Spleen (tissue), 11 donors: ENCODE data around the gene ROCK1. TPM values are rescaled to one million over a fixed set of nuclear protein-coding genes. Genes with fewer than 3 reads are reported as not detected.

Source experiments
- DNase-seq: peaks from one replicate; pipeline ENCODE4 v3.0.0-alpha.2; 2020
- H3K27ac ChIP-seq, 8 donors: fragments of 200-600 bp; sonication (generic) in 7 of 8; 1 replicate in 4 of 8; 2 replicates in 4 of 8; pipeline versions ENCODE4 v1.5.0 to v1.8.0; 2016 to 2021; ENCODE audit warnings: inconsistent platforms in 4 of 8, mild to moderate bottlenecking in 4 of 8, moderate library complexity in 1 of 8
- H3K27me3 ChIP-seq, 7 donors: fragments of 200-600 bp; sonication (generic) in 6 of 7; replicated peaks in 1 of 7; 1 replicate in 4 of 7; 2 replicates in 3 of 7; pipeline versions ENCODE4 v1.5.0 to v1.8.0; 2016 to 2021; ENCODE audit warnings: inconsistent platforms in 3 of 7, mild to moderate bottlenecking in 1 of 7
- H3K36me3 ChIP-seq, 6 donors: fragments of 200-600 bp; sonication (generic) in 5 of 6; 1 replicate in 4 of 6; 2 replicates in 2 of 6; pipeline versions ENCODE4 v1.5.0 to v1.8.0; 2016 to 2021; ENCODE audit warnings: inconsistent platforms in 2 of 6
- H3K4me1 ChIP-seq, 6 donors: fragments of 200-600 bp; sonication (generic) in 5 of 6; 1 replicate in 3 of 6; 2 replicates in 3 of 6; pipeline versions ENCODE4 v1.5.0 to v1.8.0; 2016 to 2021; ENCODE audit warnings: inconsistent platforms in 3 of 6
- H3K4me3 ChIP-seq, 8 donors: fragments of 200-600 bp; sonication (generic) in 7 of 8; 1 replicate in 4 of 8; 2 replicates in 4 of 8; pipeline versions ENCODE4 v1.5.0 to v1.8.0; 2016 to 2021; ENCODE audit warnings: inconsistent platforms in 4 of 8, mild to moderate bottlenecking in 4 of 8, moderate library complexity in 2 of 8
- H3K9me3 ChIP-seq, 8 donors: fragments of 200-600 bp; sonication (generic) in 7 of 8; 1 replicate in 4 of 8; 2 replicates in 4 of 8; pipeline versions ENCODE4 v1.5.0 to v1.8.0; 2016 to 2021; ENCODE audit warnings: inconsistent platforms in 4 of 8
- CTCF ChIP-seq, 11 experiments: fragments of 200-600 bp in 7 of 11; fragments of 450-650 bp in 4 of 11; sonication (generic) in 4 of 11; IDR thresholded peaks in 8 of 11; conservative IDR thresholded peaks in 3 of 11; 1 replicate in 7 of 11; 2 replicates in 4 of 11; pipeline versions ENCODE4 v1.4.0 to v1.8.0; 2016 to 2021; ENCODE audit warnings: antibody characterized with exemption in 11 of 11, inconsistent platforms in 4 of 11, mild to moderate bottlenecking in 1 of 11
- POLR2A ChIP-seq, 3 donors: fragments of 450-650 bp; IDR thresholded peaks; one replicate each; pipeline ENCODE4 v1.5.1; 2017; ENCODE audit warnings: antibody characterized with exemption in 3 of 3, mild to moderate bottlenecking in 1 of 3
- POLR2AphosphoS5 ChIP-seq, 3 donors: sonication (generic); formaldehyde crosslinking; IDR thresholded peaks; one replicate each; pipeline ENCODE4 v1.5.1; 2017; ENCODE audit warnings: antibody characterized with exemption in 3 of 3
- whole genome bisulfite sequencing, 5 donors: extraction: QIAGEN DNeasy Blood & Tissue Kit in 3 of 5; methylation state at CpG; one replicate each; pipeline versions ENCODE4 v1.1.5 to v1.1.7; 2013 to 2018; 5-methylcytosine and 5-hydroxymethylcytosine counted together
- intact Hi-C: fragments of 100-400 bp; cut with DNase I; formaldehyde crosslinking; loops from one replicate; pipeline ENCODE4 v1.15.0; 2023; ENCODE audit warnings: low total_unique reads
- polyA plus RNA-seq, 3 donors: library from polyadenylated mRNA; stranded (reverse); fragments of 200-250 nt; gene quantifications; one replicate each; pipeline ENCODE4 v1.2.1, GENCODE V29; 2013
- total RNA-seq, 7 donors: library from RNA; depleted of rRNA in 3 of 7; stranded (reverse); fragments of >200 nt in 3 of 7; fragmentation: NEBNext Ultra II Directional in 4 of 7; extraction: Animal tissue kit (Norgen Biotek cat#: 25700) in 4 of 7; gene quantifications; one replicate each; pipeline versions ENCODE4 v1.1.0 to v1.2.1, GENCODE V29; 2016 to 2021
- donor health status: healthy with polysubstance abuse.
- donor health status: DM: no; HTN: no; CAD: no; lungs with moderate emphysema.
- donor health status: DM: no; HTN: no; CAD: no.
- donor health status: Bipolar disorder and iron deficiency.
- donor health status: healthy.
- donor health status: DM: no; HTN: no; CAD: no.
- donor health status: DM: yes; HTN: yes; CAD: no.

The ROCK1 gene
- total and polyA plus RNA-seq, 10 donors, result 8.9 to 111 (median 77.3) TPM

DNA sequence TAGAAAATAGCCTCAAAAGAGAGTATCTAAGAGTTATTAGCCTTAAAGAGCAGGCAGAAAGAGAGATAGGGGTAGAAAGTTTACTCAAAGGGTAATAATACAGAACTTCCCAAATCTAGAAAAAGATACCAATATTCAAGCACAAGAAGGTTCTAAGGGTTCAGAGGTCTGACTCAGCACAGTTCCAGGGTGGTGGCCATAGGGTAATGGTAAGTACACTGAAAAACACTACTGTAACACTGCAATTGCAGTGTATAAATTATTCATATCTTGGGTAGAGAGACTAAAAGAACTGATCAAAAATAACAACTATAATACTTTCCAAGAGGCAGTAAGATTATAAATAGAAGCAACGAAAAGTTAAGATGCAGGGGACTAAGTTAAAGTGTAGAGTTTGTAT, 115.2 kb downstream of the ROCK1 start:
- TF ChIP-seq CTCF (IDR thresholded peaks at IDR 0.05 in 8 of 11, conservative IDR thresholded peaks at IDR 0.05 in 3 of 11) (no peak), POLR2A (IDR thresholded peaks at IDR 0.05) (no peak), POLR2AphosphoS5 (IDR thresholded peaks at IDR 0.05) (no peak)
- WGBS, 5 donors, result 92 to 100% (median 97%) methylated on average over 1 of the region's 1 CpG
- no peak for DNase-seq
- intact Hi-C loops, result no loop called here
- H3K27ac ChIP-seq, result no peak overlapping the region
- no peaks in the 10 kb centered on the region for H3K4me1 ChIP-seq
- no peak overlapping the region for H3K4me3 ChIP-seq
- no peaks in the 10 kb centered on the region for H3K9me3 ChIP-seq
- no peaks in the 10 kb centered on the region for H3K27me3 ChIP-seq
- H3K36me3 ChIP-seq, result peaks cover 0 to 92% (median 41%) of the 10 kb centered on the region in 6 donors

DNA sequence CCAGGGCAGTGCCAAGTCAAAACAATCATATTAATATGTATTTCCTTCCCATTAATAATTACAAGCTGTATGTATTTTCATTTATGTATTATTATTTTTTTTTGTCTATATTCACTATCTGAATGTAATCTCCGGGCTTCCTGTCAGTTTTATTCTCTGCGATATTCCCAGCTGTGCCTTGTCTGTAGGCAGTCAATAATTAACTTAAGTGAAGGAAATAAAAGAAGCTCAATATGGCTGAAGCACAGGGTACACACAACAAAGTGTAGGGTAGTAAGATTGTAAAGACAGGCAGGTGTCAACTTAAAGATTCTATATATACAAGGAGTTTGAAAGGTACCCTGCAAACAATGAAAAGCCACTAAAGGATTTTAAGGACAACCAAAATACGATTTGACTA, 122.9 kb downstream of the ROCK1 start:
- Histone ChIP-seq H3K4me3 (no peak overlapping the region), H3K27ac (no peak overlapping the region), H3K4me1 (no peaks in the 10 kb centered on the region), H3K9me3 (no peaks in the 10 kb centered on the region), H3K36me3 (peaks cover 2 to 100% (median 70%) of the 10 kb centered on the region in 6 donors), H3K27me3 (no peaks in the 10 kb centered on the region)
- no peak for TF ChIP-seq POLR2A (IDR thresholded peaks at IDR 0.05)
- no peak for TF ChIP-seq CTCF (IDR thresholded peaks at IDR 0.05 in 8 of 11, conservative IDR thresholded peaks at IDR 0.05 in 3 of 11)
- no peak for TF ChIP-seq POLR2AphosphoS5 (IDR thresholded peaks at IDR 0.05)
- 94 to 97% (median 96%) methylated on average over 3 of the region's 3 CpGs for WGBS, 5 donors
- no peak for DNase-seq
- intact Hi-C loops, result no loop called here

- intact Hi-C loops, result loop anchor here (10.0 kb wide), 1 partner anchor 130 kb away; no protein-coding TSS in a partner anchor
- Histone ChIP-seq H3K36me3 (peaks cover 0 to 100% (median 59%) of the 10 kb centered on the region in 6 donors), H3K9me3 (no peaks in the 10 kb centered on the region), H3K4me3 (no peak overlapping the region), H3K27me3 (no peaks in the 10 kb centered on the region), H3K27ac (no peak overlapping the region), H3K4me1 (peaks cover 0 to 10% (median 0%) of the 10 kb centered on the region in 6 donors)
- 91 to 98% (median 95%) methylated on average over 2 of the region's 2 CpGs for WGBS, 5 donors
- DNase-seq, result no peak
- TF ChIP-seq POLR2AphosphoS5 (IDR thresholded peaks at IDR 0.05), result no peak
Observed at GRCh38 chr18:20975077-20975476, 136.5 kb downstream of the ROCK1 start.

- Histone ChIP-seq H3K36me3 (peaks cover 2 to 100% (median 63%) of the 10 kb centered on the region in 6 donors), H3K27me3 (no peaks in the 10 kb centered on the region), H3K4me3 (no peak overlapping the region), H3K9me3 (no peaks in the 10 kb centered on the region), H3K4me1 (peaks cover 0 to 10% (median 0%) of the 10 kb centered on the region in 6 donors), H3K27ac (peak overlapping the region in 1 of 8 donors; percentile 5)
- intact Hi-C loops, result loop anchor here (10.0 kb wide), 1 partner anchor 133 kb away; no protein-coding TSS in a partner anchor
- TF ChIP-seq CTCF (IDR thresholded peaks at IDR 0.05 in 8 of 11, conservative IDR thresholded peaks at IDR 0.05 in 3 of 11) (peak in 10 of 11 experiments; percentile 5 to 57 (median 43)), POLR2A (IDR thresholded peaks at IDR 0.05) (no peak)
- DNase-seq, result no peak
Observed at GRCh38 chr18:20971886-20972267, 139.7 kb downstream of the ROCK1 start.

- H3K9me3 ChIP-seq, result no peaks in the 10 kb centered on the region
- intact Hi-C loops, result no loop called here
- no peak overlapping the region for H3K4me3 ChIP-seq
- peaks cover 2 to 98% (median 58%) of the 10 kb centered on the region in 6 donors for H3K36me3 ChIP-seq
- peaks cover 0 to under 1% (median 0%) of the 10 kb centered on the region in 6 donors for H3K4me1 ChIP-seq
- no peak for TF ChIP-seq CTCF (IDR thresholded peaks at IDR 0.05 in 8 of 11, conservative IDR thresholded peaks at IDR 0.05 in 3 of 11)
- no peak for TF ChIP-seq POLR2A (IDR thresholded peaks at IDR 0.05)
- TF ChIP-seq POLR2AphosphoS5 (IDR thresholded peaks at IDR 0.05), result no peak
- H3K27ac ChIP-seq, result no peak overlapping the region
- DNase-seq, result no peak
- 96 to 100% (median 100%) methylated on average over 2 of the region's 2 CpGs for WGBS, 5 donors
- no peaks in the 10 kb centered on the region for H3K27me3 ChIP-seq
Observed at GRCh38 chr18:20966795-20967194, 144.8 kb downstream of the ROCK1 start.
